Upper lobe of right lung (tissue), 1 donor: ENCODE results near the gene ARHGAP6. TPM values are rescaled to one million over a fixed set of nuclear protein-coding genes. Genes with fewer than 3 reads are reported as not detected.

Experiments
- ATAC-seq: fragments of 200-7000 bp; cut with Tn5 transposase; one replicate; pipeline ENCODE4 v1.9.1; 2020; ENCODE audit warnings: mild to moderate bottlenecking, moderate library complexity
- DNase-seq: peaks from one replicate; pipeline ENCODE4 v3.0.0-alpha.2; 2020
- H3K27ac ChIP-seq: fragments of 200-600 bp; one replicate; pipeline ENCODE4 v1.8.0; 2022
- H3K27me3 ChIP-seq: fragments of 200-600 bp; one replicate; pipeline ENCODE4 v1.8.0; 2022; ENCODE audit warnings: mild to moderate bottlenecking
- H3K36me3 ChIP-seq: fragments of 200-600 bp; one replicate; pipeline ENCODE4 v1.8.0; 2022
- H3K4me1 ChIP-seq: fragments of 200-600 bp; one replicate; pipeline ENCODE4 v1.8.0; 2022
- H3K4me3 ChIP-seq: fragments of 200-600 bp; one replicate; pipeline ENCODE4 v1.8.0; 2022; ENCODE audit warnings: mild to moderate bottlenecking
- H3K9me3 ChIP-seq: fragments of 200-600 bp; one replicate; pipeline ENCODE4 v1.8.0; 2022
- CTCF ChIP-seq: fragments of 200-600 bp; IDR thresholded peaks from one replicate; pipeline ENCODE4 v1.8.0; 2022; ENCODE audit warnings: antibody characterized with exemption
- intact Hi-C: fragments of 100-400 bp; cut with DNase I; formaldehyde crosslinking; loops from one replicate; pipeline ENCODE4 v1.11.0; 2022
- total RNA-seq: library from RNA; stranded (reverse); fragmentation: NEBNext Ultra II Directional; extraction: Animal tissue kit (Norgen Biotek cat#: 25700); gene quantifications from one replicate; pipeline ENCODE4 v1.2.1, GENCODE V29; 2021
- donor health status: DM: no; HTN: yes; CAD: no; lungs with severe emphysema.

Gene ARHGAP6
- total RNA-seq, 1 donor from 2014 or later, result 17.1 TPM

- no peak for TF ChIP-seq CTCF
- H3K4me1 ChIP-seq, result no peaks in the 10 kb centered on the region
- no peaks in the 10 kb centered on the region for H3K9me3 ChIP-seq
- peak overlapping the region; percentile 50 for H3K4me3 ChIP-seq
- ATAC-seq (peak; percentile 44), DNase-seq (no peak)
- H3K27ac ChIP-seq, result peak overlapping the region; percentile 15
- H3K36me3 ChIP-seq, result no peaks in the 10 kb centered on the region
- intact Hi-C loops, result no loop called here
- H3K27me3 ChIP-seq, result no peaks in the 10 kb centered on the region
Measured at GRCh38 chrX:11426712-11427452, 238.8 kb downstream of the ARHGAP6 start.

- Histone ChIP-seq H3K27ac (no peak overlapping the region), H3K9me3 (no peaks in the 10 kb centered on the region), H3K27me3 (no peaks in the 10 kb centered on the region), H3K36me3 (no peaks in the 10 kb centered on the region), H3K4me1 (no peaks in the 10 kb centered on the region), H3K4me3 (no peak overlapping the region)
- intact Hi-C loops, result no loop called here
- TF ChIP-seq CTCF, result no peak
- ATAC-seq (no peak), DNase-seq (no peak)
Measured at GRCh38 chrX:11424903-11425674, 240.6 kb downstream of the ARHGAP6 start.

- intact Hi-C loops, result no loop called here
- TF ChIP-seq CTCF, result no peak
- peak overlapping the region; percentile 11 for H3K27ac ChIP-seq
- no peaks in the 10 kb centered on the region for H3K4me1 ChIP-seq
- H3K36me3 ChIP-seq, result no peaks in the 10 kb centered on the region
- DNase-seq (no peak), ATAC-seq (no peak)
- no peak overlapping the region for H3K4me3 ChIP-seq
- H3K9me3 ChIP-seq, result no peaks in the 10 kb centered on the region
- no peaks in the 10 kb centered on the region for H3K27me3 ChIP-seq
Measured at GRCh38 chrX:11423949-11424348, 241.8 kb downstream of the ARHGAP6 start.

- no peaks in the 10 kb centered on the region for H3K27me3 ChIP-seq
- no peaks in the 10 kb centered on the region for H3K4me1 ChIP-seq
- H3K9me3 ChIP-seq, result no peaks in the 10 kb centered on the region
- H3K27ac ChIP-seq, result peak overlapping the region; percentile 11
- TF ChIP-seq CTCF, result no peak
- ATAC-seq, result peak; percentile 77
- no peaks in the 10 kb centered on the region for H3K36me3 ChIP-seq
- no peak overlapping the region for H3K4me3 ChIP-seq
- DNase-seq, result no peak
- intact Hi-C loops, result no loop called here
Measured at GRCh38 chrX:11423362-11423818, 242.3 kb downstream of the ARHGAP6 start.

- Histone ChIP-seq H3K36me3 (no peaks in the 10 kb centered on the region), H3K27ac (no peak overlapping the region), H3K27me3 (no peaks in the 10 kb centered on the region), H3K9me3 (no peaks in the 10 kb centered on the region), H3K4me1 (no peaks in the 10 kb centered on the region), H3K4me3 (no peak overlapping the region)
- ATAC-seq, result no peak
- intact Hi-C loops, result no loop called here
- no peak for TF ChIP-seq CTCF
- no peak for DNase-seq
Measured at GRCh38 chrX:11422525-11422857, 243.2 kb downstream of the ARHGAP6 start.
